GM15510 (cell line): Measurements from ENCODE around the gene BRWD1.

Experiments
- POLR2A ChIP-seq: IDR thresholded peaks from 3 replicates; pipeline ENCODE4 v1.6.1; 2011; ENCODE audit warnings: borderline replicate concordance; ENCODE audit not compliant: insufficient read length; ENCODE audit errors: extremely low read depth

BRWD1 gene

DNA sequence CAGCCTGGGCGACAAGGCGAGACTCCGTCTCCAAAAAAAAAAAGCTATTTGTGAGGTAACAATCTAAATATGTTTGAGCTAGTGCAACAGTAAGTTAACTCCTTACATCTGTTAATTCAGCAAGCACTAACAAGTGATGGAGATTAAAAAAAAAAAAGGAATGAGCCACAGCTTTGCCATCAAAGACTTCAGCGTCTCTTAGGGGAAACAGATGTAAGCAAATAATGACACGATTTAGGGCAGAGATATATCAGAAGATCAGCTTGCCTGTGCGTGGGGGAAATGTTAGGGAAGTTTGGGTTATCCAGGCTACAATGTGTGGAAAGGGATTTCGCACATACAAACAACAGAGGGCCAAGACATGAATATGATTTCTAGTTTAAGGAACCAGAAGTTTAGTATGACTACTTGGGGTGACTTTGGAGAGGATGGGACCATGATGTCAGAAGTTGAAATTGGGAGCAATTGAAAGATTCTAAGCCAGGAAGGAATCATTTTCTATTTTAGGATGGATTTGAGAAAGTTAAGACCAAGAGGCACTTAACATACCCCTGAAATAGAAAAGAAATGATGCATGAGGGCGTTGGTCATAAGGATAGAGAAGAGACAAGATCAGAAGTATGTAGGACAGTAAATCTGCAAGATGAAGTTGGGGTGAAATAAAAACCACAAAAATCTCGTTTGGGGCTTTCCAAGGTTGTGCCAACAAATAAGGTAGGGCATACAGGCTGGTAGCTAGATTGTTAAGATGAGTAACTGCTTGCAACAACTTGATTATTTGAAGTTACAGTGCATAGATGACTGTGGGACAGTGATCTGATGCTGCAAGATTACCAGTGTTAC is 2.4 kb upstream of the BRWD1 start:
- TF ChIP-seq POLR2A = no peak

DNA sequence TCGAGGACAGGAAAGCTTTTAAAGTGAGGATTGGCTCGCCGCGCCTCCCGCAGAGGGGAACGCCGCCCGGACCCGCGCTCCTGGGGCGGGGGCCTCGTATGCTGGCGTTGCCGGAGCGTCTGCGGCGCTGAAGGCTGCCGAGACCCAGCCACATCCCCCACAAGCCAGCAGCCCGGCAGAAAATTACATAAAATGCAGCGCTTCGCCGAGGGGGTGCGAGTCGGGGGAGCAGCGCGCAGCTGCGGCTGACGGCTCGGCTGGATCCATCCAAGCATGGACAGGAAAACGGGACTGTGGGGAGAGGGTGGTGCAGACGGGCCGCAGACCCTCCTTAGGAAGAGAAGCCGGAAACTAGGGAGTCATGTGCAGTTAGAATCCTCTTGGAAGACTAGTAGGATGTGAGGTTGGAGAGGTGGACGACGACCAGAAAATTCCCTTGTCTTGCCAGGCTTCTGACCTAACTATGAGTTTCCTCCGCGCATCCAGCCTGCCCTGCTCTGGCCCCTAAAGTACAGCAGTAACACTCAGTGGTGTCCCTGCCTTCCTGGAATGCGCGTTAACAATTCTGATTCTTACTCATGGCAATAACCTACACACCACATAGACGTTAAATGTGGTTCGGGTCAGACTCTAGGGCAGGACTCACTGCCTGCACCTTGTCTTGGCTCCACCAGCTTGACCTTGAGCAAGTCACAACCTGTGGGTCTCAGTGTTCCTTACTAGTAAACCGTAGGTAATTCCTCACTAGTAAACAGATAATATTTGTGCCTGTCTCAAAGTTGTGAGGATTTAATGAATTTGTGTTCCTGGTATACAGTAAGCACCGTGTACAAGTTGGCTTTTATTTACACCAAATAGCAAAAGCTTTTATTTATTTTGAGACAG is 953 bp upstream of the BRWD1 start:
- TF ChIP-seq POLR2A = peak; percentile 38

DNA sequence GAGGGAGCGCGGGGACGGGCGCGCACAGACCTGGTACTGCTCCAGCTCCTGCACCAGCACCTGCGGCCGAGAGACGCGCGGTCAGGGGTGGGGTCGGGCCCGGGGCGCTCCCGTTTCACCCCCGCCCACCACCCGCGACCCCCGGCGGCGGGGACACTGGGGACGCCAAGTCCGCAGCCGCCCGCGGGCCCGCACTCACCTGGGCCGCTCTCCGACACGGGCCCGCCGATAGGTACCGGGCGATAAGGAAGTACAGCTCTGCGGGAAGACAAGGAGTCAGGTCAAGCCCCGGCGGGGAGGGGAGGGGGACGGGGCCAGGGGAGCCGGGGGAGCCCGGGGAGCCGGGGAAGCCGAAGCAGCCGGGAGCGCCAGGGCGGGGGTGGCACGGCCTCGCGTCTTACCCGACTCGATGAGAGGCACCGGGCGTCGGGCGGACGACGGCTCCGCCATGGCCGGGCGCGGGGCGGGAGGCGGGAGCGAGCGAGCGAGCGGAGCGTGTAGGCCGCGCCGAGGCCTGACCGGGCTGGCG is 326 bp downstream of the BRWD1 start:
- no peak for TF ChIP-seq POLR2A

- peak; percentile 23 for TF ChIP-seq POLR2A
These were observed 1.1 kb downstream of the BRWD1 start for GRCh38 chr21:39312112-39313041.

GRCh38 chr21:39311164-39311563 is 2.3 kb downstream of the BRWD1 start:
- no peak for TF ChIP-seq POLR2A

DNA sequence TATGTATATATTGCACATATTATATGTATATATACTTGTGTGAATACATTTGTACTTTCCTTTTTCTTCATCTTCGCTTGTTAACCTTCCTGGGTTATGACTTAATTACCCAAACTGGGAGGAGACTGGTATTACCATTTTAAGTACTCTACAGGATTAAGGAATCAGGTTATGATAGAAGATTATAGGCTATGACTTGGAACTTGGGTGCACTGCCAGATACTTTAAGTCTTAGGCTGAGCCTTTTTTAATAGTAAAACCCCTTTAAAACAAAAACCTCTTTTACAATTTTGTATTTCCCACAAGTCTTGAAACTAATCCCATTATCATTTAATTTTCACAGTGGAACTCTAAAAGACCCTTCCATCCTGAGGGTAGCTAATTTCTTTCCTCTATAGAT is 6.0 kb downstream of the BRWD1 start:
- no peak for TF ChIP-seq POLR2A

GRCh38 chr21:39300587-39300986 is 12.8 kb downstream of the BRWD1 start:
- no peak for TF ChIP-seq POLR2A

DNA sequence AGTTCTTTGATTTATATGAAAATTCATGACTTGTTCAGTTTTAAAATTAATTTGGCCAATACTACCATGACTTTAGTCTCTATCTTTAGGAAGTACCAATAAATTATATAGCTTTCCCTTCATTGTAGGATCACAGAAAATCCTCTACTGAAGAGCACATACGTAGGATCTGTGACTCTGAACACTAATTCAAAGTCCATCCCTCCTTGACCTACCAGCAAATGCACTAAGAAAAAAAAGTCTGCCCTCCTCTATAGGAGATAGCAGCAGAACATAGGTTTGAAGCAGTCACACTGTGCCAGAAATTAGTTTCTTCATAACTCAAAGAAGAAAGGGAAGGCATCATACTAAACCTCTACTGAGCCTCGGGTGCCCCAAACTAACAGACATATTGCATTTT is 16.5 kb downstream of the BRWD1 start:
- no peak for TF ChIP-seq POLR2A

- TF ChIP-seq POLR2A = no peak
These were observed 24.4 kb downstream of the BRWD1 start for GRCh38 chr21:39288987-39289386.

DNA sequence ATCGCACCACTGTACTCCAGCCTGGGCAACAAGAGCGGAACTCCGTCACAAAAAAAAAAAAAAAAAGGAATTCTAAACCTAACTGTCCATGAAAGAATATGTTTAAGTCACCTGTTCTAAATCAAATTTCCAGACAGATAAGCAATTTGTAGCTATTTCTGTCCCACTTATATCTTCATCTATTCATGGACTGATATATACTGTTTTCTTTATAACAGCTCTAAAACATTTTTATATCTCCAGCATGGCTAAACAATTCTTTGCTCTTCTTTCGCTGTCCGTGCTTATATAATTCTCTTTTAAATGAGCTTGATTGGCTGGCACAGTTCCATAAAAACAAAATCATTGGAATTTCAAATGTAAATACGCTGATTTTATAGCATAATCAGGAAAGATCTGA is 30.5 kb downstream of the BRWD1 start:
- no peak for TF ChIP-seq POLR2A

DNA sequence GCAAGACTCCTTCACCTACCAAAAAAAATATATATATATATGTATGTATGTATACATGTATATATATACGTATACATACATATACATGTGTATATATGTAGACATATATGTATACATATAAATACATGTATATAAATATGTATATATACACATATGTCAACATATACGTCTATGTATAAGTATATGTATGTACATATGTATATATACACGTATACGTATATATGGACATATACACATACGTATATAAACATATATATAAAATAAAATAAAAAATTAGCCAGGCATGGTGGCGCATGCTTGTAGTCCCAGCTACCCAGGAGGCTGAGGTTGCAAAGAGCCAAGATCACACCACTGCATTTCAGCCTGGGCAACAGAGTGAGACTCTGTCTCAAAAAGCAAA is 31.6 kb downstream of the BRWD1 start:
- TF ChIP-seq POLR2A = no peak

DNA sequence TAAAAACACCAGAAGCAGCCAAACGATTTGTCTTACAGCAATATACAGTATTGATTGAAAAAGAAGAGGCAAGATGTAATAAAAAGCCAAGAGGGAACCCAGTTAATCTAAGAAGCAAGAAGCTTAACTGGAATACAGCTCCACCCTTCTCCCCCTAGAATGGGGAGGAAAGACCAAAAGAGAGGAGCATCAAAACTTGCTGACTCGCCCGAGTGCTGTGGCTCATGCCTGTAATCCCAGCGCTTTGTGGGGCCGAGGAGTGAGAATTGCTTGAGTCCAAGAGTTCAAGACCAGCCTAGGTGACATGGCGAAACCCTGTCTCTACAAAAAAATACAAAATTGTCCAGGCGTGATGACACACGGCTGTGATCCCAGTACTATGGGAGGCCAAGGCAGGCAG is 32.2 kb downstream of the BRWD1 start:
- TF ChIP-seq POLR2A = no peak

GRCh38 chr21:39269620-39270019 is 43.8 kb downstream of the BRWD1 start:
- TF ChIP-seq POLR2A = no peak

DNA sequence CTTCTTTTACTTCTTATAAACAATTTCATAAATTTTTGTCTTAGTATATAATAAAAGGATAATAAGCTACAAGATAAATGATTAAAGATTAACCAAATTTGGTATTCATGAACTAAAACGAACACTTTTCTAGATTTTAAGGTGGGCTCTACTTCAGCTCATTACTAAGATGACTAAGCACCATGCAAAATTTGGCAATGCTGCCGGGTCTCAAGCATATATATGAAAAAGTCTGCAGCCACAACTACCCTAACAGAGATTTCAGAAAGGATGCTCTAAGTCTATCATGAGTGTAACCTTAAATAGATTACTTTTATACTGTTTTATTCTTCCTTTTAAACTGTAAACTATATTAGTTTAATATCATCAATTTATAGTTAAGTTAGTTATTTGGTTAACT is 47.8 kb downstream of the BRWD1 start:
- TF ChIP-seq POLR2A = no peak

- no peak for TF ChIP-seq POLR2A
These were observed 50.1 kb downstream of the BRWD1 start for GRCh38 chr21:39263372-39263771.

DNA sequence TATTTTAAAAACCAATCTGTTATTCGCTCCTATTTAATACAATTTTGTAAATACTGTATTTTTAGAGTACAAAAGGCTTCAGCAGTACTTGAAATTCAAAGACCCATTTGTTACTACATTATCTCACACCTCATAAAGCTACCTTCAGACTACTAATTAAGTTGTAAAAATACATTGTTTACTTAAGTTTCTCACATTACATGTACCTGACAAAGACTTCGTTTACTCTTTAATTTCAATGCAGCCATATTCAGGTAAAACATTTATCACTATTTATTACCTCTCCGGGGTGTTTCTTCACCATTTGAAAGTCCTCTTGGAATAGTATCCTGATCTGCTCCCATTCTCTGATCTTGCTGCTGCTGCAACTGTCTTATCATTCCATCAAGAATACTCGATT is 55.2 kb downstream of the BRWD1 start:
- no peak for TF ChIP-seq POLR2A
